Glomerular visceral epithelial cell (primary cell): Measurements from ENCODE around the gene ARL4C.
"Not testable (repeated sequence)": the region's sequence is repeated elsewhere in the genome, so short reads cannot be mapped to it uniquely, and the experiment has no call there.

Experiments used
- DNase-seq: peaks from one replicate; pipeline ENCODE4 v3.0.0-alpha.2; 2016; ENCODE audit errors: extremely low spot score

The ARL4C gene

DNA sequence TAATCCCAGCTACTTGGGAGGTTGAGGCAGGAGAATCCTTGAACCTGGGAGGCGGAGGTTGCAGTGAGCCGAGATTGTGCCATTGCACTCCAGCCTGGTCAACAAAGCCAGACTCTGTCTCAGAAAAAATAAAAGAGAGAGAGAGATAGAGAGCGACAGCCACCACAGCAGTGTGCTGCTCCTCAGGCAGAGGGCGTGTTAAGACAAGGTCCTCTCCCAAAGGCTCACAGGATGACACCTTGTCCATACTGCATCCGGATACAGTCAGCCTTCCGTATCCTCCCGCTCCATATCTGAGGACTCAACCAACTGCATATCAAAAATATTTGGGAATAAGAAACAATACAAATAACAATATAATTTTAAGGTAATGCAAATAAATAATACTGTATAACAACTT lies 20.1 kb downstream of the ARL4C start:
- no peak for DNase-seq

GRCh38 chr2:234474654-234475053 lies 22.2 kb downstream of the ARL4C start:
- DNase-seq, result no peak

- no peak for DNase-seq
Measured at GRCh38 chr2:234472155-234472554, 24.7 kb downstream of the ARL4C start.

DNA sequence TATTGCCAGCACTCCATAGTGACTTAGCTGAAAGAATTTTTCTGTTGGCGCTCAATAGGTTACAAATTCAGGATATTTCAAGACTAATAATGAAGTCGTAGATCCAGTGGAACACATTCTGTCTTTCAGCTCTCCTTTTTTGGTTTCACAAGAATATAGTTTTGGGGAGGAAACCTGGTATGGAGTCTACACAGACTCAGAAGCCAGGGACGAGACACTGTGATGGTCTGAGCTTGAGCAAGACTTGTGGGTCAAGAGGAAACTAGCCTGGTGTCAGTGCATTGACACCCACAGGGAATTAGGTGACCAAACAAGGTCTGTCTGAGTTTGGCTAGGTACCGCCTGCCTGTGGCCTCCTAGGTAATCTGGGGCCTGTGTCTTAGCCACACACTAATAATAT lies 26.9 kb downstream of the ARL4C start:
- no peak for DNase-seq

GRCh38 chr2:234469251-234469845 lies 27.5 kb downstream of the ARL4C start:
- no peak for DNase-seq

DNA sequence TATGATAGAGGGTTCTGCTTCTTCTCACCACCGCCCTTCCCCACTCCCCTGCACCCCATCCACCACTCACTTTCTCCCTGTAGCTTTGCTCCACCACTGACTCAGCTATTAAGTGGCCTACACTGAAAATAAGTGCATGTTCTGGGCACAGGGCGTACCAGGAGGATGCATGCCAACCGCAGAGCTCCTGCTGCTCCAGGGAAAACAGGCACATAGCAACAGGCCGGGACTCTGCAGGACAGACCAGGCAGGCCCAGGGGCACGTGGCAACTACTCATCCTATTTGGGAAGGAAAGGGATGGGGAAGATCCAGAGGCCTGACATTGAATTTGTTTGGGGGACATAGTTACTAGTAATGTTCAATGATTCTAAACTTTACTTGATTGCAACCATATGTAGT lies 28.4 kb downstream of the ARL4C start:
- no peak for DNase-seq

DNA sequence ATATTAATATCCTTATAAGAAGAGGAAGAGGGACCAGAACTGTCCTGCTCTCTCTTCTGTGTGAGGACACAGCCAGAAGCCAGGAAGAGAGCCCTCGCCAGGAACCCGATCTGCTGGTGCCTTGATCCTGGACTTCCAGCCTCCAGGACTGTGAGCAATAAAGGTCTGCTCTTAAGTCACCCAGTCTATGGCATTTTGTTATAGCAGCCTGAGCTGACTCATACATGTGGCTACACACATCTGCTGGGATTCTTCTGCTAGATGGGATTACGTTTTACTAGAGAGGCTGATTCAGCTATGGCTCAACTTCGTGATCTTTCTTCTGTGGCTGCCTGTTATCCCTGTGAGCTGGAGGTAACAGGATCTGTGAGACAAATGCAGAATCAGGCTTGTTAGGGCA lies 29.6 kb downstream of the ARL4C start:
- DNase-seq, result peak; percentile 21

DNA sequence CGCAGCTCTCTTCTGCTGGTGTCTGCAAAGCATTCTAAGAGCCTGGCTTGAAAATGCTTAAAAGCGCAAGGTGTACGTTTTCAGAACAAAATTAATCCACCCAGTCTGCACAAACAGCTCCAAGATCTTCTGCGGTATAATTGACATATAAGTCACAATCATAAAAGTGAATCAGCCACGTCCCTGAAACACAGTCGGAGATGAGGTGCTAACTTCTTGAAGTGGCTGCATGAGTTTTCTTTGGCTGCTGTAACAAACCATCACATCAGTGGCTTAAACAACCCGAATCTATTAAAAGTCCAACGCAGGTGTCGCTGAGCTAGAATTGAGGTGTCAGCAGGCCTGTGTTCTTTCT lies 32.6 kb downstream of the ARL4C start:
- no peak for DNase-seq

- no peak for DNase-seq
Measured at GRCh38 chr2:234463626-234464290, 33.1 kb downstream of the ARL4C start.

DNA sequence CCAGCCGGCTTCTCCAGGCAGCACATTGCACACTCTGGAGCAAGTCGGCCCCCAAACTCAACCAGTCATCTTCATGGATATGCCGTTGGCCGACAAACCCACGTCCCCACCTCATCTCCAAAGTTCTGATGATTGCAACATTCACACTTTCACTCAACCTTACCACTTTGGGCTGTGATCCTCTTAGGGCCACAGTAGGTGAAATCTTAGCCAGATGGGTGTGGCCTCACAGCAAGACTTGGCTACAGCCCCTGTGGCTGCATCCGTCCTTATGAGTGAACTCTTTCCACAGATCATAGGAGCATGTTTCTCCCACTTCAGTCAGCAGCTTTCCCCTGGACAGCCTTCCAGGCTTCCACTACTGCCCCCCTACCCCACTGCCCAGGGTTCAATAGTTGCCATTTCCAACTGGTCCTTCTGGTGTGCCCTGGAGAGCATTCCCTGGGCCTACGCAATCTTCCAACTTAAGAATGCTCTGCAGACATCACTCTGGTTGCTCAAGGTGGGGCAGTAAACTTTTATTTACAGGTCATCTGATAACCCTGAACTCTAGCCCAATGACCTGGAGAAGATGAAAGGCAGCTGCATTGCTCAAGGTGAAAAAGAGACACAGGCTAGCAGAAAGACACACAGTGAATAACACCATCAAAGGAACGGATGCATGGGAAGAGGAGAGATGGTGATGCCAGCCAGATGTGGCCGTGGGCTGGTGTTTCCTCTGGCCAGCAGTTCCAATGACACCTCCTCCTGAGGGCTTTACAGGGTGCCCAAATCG lies 34.5 kb downstream of the ARL4C start:
- no peak for DNase-seq

DNA sequence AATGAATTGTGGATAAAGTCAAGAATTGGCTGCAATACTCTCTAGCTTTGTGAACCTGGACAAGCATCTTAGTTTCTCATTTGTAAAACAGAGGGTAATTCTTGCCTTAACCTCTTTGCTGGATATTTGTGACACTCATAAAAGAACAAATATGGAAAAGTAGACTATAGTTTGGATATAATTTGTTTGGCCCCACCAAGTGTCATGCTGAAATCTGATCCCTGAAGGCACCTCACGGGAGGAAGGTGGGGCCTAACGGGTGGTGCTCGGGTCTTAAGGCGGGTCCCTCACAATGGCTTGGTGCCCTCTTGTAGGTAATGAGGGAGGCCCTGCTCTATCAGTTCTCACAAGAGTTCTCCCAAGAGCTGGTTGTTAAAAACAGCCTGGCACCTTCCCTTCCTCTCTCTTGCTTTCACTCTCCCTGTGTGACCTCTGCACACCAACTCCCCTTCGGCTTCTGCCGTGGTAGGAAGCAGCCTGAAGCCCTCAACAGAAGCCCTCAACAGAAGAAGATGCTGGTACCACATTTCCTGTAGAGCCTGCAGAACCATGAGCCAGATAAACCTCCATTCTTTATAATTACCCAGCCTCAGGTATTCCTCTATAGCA lies 37.4 kb downstream of the ARL4C start:
- DNase-seq, result no peak

DNA sequence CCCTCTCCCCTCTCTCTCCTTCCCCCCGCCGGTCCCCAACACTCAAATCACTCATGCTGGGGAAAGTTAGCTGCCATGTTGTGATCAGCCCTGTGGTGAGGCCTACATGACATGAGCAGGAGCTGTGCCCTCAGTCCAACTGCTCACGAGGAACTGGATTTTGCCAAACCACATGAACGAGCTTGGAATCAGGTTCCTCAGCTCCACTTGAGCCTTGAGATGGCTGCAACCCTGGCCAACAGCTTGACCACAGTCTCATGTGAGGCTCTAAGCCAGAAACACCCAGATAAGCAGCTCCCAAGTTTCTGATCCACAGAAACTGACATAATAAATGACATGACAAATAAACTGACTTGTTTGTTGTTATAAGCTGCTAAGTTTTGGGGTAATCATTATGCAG lies 38.4 kb downstream of the ARL4C start:
- DNase-seq, result no peak

GRCh38 chr2:234457421-234457820 lies 39.5 kb downstream of the ARL4C start:
- DNase-seq, result no peak

- not testable (repeated sequence) for DNase-seq
Measured at GRCh38 chr2:234455246-234455645, 41.6 kb downstream of the ARL4C start.

GRCh38 chr2:234454433-234454832 lies 42.4 kb downstream of the ARL4C start:
- DNase-seq, result no peak

DNA sequence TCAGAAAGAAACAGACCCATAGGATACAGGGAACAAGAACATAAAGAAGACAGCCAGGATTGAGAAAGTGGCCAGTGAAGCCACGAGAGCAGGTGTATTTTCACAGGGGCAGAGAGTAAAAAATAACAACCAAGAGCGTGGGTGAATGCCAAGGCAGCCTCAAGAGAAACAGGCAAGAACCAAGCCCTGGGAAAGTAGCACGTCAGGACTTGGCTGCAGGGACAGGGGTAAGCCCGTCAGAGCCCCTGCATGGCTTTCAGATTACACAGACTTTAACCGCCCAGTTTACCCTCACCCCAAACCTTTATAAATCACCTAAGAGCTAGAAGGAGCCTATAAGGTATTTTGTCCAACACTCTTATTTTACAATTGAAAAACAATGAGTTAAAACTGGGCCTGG lies 43.7 kb downstream of the ARL4C start:
- DNase-seq, result no peak

- peak; percentile 55 for DNase-seq
Measured at GRCh38 chr2:234451852-234452625, 44.8 kb downstream of the ARL4C start.

DNA sequence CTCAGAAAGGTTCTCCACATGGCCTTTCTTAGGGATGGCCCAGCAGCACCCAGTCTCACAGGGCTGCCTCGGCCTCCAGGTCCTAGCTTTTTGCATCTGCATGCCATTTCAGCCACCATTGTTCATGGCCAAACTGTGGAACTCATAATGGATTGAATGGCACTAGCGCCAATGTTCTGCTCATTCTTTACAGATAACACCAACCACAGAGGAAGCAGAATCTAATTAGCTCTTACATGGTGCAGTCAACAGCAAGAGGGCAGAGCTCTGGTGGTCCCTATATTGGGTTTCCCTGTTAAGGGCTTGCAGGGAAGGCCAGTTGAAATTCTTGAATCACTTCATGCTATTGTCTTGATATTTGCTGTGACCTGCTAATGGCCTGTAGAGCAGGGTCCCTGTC lies 45.6 kb downstream of the ARL4C start:
- DNase-seq, result no peak

- DNase-seq, result no peak
Measured at GRCh38 chr2:234450431-234451124, 46.3 kb downstream of the ARL4C start.

GRCh38 chr2:234448506-234449184 lies 48.2 kb downstream of the ARL4C start:
- DNase-seq, result no peak

- DNase-seq, result no peak
Measured at GRCh38 chr2:234447963-234448362, 48.9 kb downstream of the ARL4C start.
